ENCODE results near the gene GRIP2.

Gene GRIP2

DNA sequence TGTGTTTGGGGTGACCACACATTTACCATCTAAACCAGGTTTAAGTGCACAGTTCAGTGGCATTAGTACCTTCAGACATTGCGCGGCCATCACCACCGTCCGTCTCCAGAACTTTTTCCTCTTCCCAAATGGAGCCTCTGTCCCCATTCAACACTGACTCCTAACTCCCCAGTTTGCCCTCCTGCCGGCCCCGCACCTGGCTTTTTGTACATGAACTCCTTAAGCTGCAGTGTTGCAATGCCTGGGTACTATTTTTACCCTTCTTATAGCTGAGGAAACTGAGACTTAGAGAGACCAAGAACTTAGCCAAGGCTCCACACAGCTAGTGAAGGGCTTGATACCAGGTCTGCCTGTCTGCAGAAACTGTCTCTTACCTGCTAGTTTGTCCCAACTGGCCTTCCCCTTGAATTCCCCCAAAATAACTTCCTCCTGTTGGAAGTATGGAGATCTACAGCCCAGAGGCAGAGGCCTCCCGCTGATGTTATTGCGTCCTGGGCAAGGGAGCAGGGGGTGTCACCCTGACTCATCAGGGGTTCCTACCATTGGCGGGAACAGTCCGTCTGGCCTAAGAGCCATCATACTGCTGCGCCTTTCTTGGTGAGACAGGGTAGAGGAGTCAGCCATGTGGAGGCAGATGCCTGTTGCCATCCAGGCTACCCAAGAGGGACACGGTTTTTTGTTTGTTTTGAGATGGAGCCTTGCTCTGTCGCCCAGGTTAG is 65.6 kb downstream of the GRIP2 start:
- TF ChIP-seq, protein P1, sequence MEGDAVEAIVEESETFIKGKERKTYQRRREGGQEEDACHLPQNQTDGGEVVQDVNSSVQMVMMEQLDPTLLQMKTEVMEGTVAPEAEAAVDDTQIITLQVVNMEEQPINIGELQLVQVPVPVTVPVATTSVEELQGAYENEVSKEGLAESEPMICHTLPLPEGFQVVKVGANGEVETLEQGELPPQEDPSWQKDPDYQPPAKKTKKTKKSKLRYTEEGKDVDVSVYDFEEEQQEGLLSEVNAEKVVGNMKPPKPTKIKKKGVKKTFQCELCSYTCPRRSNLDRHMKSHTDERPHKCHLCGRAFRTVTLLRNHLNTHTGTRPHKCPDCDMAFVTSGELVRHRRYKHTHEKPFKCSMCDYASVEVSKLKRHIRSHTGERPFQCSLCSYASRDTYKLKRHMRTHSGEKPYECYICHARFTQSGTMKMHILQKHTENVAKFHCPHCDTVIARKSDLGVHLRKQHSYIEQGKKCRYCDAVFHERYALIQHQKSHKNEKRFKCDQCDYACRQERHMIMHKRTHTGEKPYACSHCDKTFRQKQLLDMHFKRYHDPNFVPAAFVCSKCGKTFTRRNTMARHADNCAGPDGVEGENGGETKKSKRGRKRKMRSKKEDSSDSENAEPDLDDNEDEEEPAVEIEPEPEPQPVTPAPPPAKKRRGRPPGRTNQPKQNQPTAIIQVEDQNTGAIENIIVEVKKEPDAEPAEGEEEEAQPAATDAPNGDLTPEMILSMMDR (IDR thresholded peaks at IDR 0.05): no peak

DNA sequence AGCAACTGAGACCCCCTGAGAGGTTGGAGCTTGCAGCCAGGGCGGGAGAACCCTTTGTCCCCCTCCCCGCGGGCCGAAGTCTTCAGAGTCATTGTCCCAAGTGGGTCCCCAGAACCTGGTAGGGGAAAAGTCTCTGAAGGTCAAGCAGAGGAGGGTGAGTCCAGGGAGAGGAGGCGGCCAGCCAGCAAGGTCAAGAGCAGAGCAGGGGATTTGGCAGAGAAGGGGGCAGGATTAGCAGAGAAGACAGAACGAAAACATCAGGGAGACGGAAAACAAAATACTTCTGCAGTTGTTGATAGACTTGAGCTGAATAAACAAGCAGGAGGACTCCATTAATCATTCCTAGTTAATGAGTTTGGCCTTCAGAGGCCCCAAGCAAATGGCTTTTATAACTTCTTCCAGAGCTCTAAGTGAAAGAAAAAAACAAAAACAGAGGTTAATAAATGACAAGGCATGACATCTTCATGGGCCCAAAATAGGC is 66.7 kb downstream of the GRIP2 start:
- TF ChIP-seq, protein P1 (IDR thresholded peaks at IDR 0.05): no peak

DNA sequence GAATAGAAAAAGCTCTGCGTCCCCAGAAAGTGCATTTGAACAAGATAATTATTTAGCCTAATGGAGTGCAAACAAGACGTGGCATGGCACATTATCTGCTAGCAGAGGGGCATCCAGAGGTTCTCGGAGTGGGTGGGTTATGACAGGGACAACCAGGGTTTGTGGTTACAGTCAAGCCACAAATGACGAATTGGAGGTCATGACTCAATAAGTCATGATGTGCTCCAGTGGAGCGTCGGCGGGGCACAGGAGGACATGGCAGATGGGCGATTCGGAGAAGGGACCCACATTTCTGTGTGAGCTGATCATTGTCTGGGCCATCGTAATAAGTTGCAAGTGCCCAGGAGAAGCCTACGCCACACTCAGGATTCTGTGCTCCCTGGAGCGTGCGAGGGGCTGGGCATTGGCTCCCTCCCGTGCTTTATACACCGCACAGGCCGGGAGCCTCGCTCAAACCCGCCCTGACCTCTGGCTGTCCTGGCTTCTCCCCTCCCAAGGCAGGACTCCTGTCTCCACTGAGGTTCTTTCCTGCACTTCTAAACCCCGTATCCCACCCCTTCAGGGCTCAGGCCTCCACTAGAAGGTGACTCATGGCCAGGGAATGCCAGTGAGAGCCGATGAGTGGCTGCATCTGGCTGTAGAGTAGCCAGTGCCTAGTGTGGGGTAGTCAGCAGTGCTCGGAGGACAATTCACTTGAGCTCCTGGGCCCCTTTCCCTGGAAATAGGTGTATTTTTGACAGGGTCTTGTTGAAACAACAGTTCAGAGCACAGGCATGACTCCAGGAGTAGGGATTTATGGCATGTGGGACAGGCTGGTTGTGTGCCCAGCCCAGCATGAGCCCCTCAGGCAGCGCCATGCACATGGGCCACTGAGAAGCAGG is 67.4 kb downstream of the GRIP2 start:
- TF ChIP-seq, protein P1 (IDR thresholded peaks at IDR 0.05): no peak

DNA sequence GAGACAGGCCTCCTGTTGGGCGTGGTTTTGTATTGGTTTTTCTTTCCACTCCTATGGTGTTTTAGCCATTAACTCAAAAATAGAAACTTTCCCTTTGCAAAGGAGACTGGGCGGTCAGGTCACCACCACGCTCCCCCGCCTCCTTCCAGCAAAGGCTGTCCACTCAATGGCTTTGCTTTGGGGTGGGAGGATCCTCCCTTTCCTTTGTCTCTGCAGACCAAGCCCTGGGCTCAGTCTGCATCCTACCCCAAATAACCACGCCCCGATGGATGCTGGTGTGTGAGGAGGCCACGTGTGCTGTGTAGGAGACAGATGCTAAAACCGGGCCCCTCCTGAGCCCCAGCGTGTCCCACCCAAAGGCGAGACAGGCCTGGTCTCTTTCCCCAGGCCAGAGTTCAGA is 68.5 kb downstream of the GRIP2 start:
- TF ChIP-seq, protein P1 (IDR thresholded peaks at IDR 0.05): no peak

DNA sequence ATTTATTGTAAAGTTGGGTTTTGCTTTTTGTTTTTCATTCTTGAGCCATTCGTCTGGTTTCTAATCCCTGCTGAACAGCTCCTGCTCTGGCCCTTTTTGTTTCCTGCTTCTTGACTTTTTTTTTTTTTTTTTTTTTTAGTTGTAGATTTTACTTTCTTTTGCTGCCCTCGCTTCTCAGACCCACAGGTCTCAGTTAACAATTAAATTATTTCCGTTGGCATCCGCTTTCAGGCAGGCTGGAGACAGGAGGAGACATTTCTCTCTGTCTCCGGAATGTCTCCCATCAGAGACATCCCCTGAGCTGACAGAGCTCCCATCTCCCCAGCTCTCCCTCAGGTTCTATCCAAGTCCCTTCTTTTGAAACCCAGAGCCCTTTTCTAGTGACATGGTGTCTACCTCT is 69.1 kb downstream of the GRIP2 start:
- TF ChIP-seq, protein P1 (IDR thresholded peaks at IDR 0.05): no peak

DNA sequence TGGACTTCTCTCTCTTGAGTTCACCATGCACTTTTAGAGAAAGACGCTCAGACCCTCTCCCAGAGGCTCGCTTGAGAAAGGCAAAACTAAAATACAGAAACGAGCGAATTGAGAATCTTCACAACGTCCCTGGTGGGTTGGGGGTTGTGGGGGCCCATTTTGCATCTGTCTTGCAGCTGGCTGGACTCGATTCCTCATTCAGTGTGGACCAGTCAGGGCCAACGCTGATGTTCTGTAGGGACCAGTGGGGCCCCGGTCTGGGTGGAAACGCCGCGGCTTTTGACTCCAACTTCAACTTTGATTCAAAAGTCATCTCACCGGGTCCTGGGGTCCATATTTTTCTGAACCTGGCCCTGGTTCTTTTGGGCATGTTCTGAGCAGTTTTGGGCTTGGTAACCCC is 69.7 kb downstream of the GRIP2 start:
- TF ChIP-seq, protein P1 (IDR thresholded peaks at IDR 0.05): no peak

DNA sequence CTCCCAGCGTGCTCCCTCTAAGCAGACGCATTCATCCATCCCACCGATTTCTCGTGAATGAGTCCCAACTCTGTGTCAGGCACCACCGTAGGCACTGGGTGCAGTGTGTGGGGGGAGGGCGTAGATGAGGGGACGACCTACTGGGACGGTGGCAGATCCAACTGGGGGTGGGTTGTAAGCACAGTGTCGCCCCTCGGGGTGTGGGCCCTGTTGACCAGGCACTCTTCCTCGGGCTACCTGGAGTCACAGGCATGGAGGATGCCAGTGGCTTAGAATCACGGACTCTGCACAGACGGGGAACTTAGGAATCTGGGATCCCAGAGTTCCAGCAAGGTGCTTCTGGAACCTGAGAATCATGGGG is 71.5 kb downstream of the GRIP2 start:
- TF ChIP-seq, protein P1 (IDR thresholded peaks at IDR 0.05): no peak
